Activated T-cell treated with anti-CD3 and anti-CD28 coated beads, Interleukin-2, amount 50 U/mL, for 24 hours (primary cell): ENCODE data around the gene NUP88.
"Not testable (repeated sequence)": the region's sequence is repeated elsewhere in the genome, so short reads cannot be mapped to it uniquely, and the experiment has no call there.

ENCODE experiments used
- DNase-seq: peaks from one replicate; pipeline ENCODE4 v3.0.0-alpha.2; 2020
- H3K27ac Mint-ChIP-seq: 2 replicates; pipeline ENCODE4 v1.8.0; 2020; ENCODE audit warnings: mild to moderate bottlenecking, mixed read lengths
- H3K27me3 Mint-ChIP-seq: 2 replicates; pipeline ENCODE4 v1.8.0; 2020; ENCODE audit warnings: mixed read lengths
- H3K36me3 Mint-ChIP-seq: 2 replicates; pipeline ENCODE4 v1.8.0; 2020; ENCODE audit warnings: low read depth, mixed read lengths
- H3K4me1 Mint-ChIP-seq: 2 replicates; pipeline ENCODE4 v1.8.0; 2020; ENCODE audit warnings: low read depth, mixed read lengths
- H3K4me3 Mint-ChIP-seq: 2 replicates; pipeline ENCODE4 v1.8.0; 2020; ENCODE audit warnings: mild to moderate bottlenecking, moderate library complexity, mixed read lengths
- H3K9me3 Mint-ChIP-seq: 2 replicates; pipeline ENCODE4 v1.8.0; 2020; ENCODE audit warnings: mixed read lengths

NUP88 gene

DNA sequence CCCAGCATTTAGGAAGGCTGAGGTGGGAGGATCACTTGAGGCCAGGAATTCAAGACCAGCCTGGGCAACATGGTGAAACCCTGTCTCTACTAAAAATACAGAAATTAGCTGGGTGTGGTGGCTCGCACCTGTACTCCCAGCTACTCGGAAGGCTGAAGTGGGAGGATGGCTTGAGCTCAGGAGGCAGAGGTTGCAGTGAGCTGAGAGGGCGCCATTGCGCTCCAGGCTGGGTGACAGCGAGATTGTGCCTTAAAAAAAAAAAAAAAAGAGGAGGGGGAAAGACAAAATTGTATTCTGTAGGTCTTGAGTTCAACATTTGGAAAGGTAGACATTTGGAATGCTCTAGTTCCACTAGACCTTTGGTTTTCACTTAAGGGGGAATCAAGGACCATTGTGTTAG, 11.8 kb upstream of the NUP88 start:
- H3K36me3 Mint-ChIP-seq = peaks cover 94% of the 10 kb centered on the region
- not testable (repeated sequence) for DNase-seq, H3K4me3 Mint-ChIP-seq, H3K9me3 Mint-ChIP-seq, H3K27me3 Mint-ChIP-seq
- peak overlapping the region; percentile 60 for H3K27ac Mint-ChIP-seq
- peaks cover 26% of the 10 kb centered on the region for H3K4me1 Mint-ChIP-seq

- H3K36me3 Mint-ChIP-seq = peaks cover 95% of the 10 kb centered on the region
- no peak overlapping the region for H3K4me3 Mint-ChIP-seq
- H3K4me1 Mint-ChIP-seq = peaks cover 23% of the 10 kb centered on the region
- no peaks in the 10 kb centered on the region for H3K9me3 Mint-ChIP-seq
- DNase-seq = no peak
- peak overlapping the region; percentile 60 for H3K27ac Mint-ChIP-seq
- no peaks in the 10 kb centered on the region for H3K27me3 Mint-ChIP-seq
Observed at GRCh38 chr17:5430413-5430999, 11.0 kb upstream of the NUP88 start.

DNA sequence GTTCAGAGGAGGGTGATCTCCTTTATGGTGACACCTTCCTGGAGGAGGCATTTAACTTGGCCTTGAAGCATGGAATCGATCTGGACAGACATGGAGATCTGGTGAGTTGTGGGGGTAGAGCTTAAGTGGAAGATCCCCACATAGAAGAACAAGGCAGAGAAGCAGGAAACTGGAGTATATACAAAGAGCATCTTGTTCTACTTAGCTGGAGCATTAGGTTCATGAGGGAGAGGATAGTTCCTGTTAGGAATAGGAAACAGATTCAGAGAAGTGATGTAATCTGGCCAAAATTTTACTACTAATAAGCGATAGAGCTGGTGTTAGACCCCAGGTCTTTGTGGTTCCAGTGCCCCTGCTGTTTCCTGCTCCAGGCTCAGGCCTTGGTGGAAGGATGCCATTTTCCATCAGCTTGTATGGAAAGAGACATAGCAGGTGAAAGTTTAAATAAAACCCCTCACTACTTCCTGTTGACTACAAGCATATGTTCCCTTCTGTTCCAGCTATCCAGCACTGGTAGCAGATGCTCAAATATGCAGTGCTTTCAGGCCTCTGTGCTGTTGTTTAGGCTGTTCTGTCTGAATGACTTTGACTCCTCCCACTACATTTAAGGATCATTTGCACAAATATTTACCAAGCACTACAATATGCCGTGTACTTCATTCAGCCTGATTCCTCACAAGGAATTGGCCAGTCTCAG, 9.9 kb upstream of the NUP88 start:
- no peak for DNase-seq
- H3K27ac Mint-ChIP-seq = peak overlapping the region; percentile 60
- no peaks in the 10 kb centered on the region for H3K9me3 Mint-ChIP-seq
- H3K4me1 Mint-ChIP-seq = peaks cover 17% of the 10 kb centered on the region
- H3K27me3 Mint-ChIP-seq = no peaks in the 10 kb centered on the region
- H3K4me3 Mint-ChIP-seq = no peak overlapping the region
- H3K36me3 Mint-ChIP-seq = peaks cover 96% of the 10 kb centered on the region

DNA sequence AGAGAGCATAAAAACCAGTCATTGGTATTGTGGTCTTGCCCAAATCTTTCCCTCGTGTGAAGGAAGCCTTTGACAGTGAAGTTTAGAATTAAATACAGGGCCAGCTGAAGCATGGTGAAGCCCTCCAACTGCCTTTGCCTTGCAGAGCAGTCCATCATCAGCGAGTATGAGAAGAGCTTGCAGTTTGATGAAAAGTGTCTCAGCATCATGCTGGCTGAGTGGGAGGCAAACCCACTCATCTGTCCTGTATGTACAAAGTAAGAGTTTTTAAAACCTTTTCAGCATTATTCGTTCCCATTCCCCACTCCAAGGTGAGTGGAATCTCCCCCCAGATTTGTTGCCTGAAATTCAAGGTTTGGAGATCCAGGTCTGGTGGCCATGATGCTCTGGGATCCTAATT, 6.4 kb upstream of the NUP88 start:
- Mint-ChIP-seq H3K4me3 (no peak overlapping the region), H3K27me3 (no peaks in the 10 kb centered on the region), H3K9me3 (no peaks in the 10 kb centered on the region), H3K36me3 (peaks cover 95% of the 10 kb centered on the region), H3K27ac (peak overlapping the region; percentile 69), H3K4me1 (peaks cover 29% of the 10 kb centered on the region)
- DNase-seq = no peak

GRCh38 chr17:5424909-5425308, 5.4 kb upstream of the NUP88 start:
- peak overlapping the region; percentile 33 for H3K27ac Mint-ChIP-seq

GRCh38 chr17:5422505-5422904, 3.0 kb upstream of the NUP88 start:
- H3K4me3 Mint-ChIP-seq = no peak overlapping the region
- peak overlapping the region; percentile 100 for H3K27ac Mint-ChIP-seq
- no peak for DNase-seq

More at GRCh38 chr17:5424909-5425308, 5.4 kb upstream of the NUP88 start:
- peaks cover 95% of the 10 kb centered on the region for H3K36me3 Mint-ChIP-seq
- DNase-seq = no peak
- no peaks in the 10 kb centered on the region for H3K9me3 Mint-ChIP-seq
- H3K4me1 Mint-ChIP-seq = peaks cover 29% of the 10 kb centered on the region
- H3K27me3 Mint-ChIP-seq = no peaks in the 10 kb centered on the region
- no peak overlapping the region for H3K4me3 Mint-ChIP-seq

DNA sequence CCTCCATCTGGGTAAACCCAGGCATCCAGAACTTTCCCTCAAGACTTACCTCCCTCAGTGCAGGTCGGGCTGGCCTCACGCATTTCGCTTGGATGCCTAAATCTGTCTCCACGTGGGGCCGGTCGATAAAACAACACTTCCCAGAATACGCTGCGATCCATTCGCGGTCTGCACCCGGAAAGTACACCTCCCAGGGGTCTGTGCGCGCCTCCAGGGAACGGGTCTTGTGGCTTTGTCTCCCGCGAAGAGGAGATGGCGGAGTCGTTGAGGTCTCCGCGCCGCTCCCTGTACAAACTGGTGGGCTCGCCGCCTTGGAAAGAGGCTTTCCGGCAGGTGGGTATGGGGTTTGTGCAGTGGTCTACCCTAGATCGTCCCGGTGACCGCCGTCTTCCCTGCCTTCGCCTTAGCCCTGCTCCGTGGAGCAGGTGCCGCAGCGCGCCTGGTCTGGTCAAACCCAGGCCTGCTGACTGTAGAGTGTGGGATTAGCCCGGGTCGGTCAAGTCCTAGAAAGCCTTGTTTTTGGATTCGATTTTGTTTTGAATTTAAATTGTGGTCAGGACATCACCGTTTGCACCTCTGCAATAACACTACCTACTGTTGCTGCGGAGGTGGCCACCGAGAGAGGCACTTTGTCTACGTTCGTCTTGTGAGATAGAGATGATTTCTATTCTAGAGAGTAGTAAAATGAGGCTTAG, 644 bp upstream of the NUP88 start, which contains the start of gene RPAIN:
Gene RPAIN, plus strand, starts transcription at position 224 of the 695 bp plus-strand sequence. Its CDS starts 29 bp downstream, at position 253.
- Mint-ChIP-seq H3K4me3 (peak within 1 kb of the TSS; percentile 100), H3K9me3 (no peaks in the 10 kb centered on the region), H3K36me3 (peaks cover 95% of the 10 kb centered on the region), H3K27me3 (no peaks in the 10 kb centered on the region), H3K27ac (peak within 1 kb of the TSS; percentile 100), H3K4me1 (peaks cover 49% of the 10 kb centered on the region)
- DNase-seq = peak; percentile 95

More at GRCh38 chr17:5422505-5422904, 3.0 kb upstream of the NUP88 start:
- Mint-ChIP-seq H3K36me3 (peaks cover 92% of the 10 kb centered on the region), H3K4me1 (peaks cover 37% of the 10 kb centered on the region), H3K9me3 (no peaks in the 10 kb centered on the region), H3K27me3 (no peaks in the 10 kb centered on the region)

DNA sequence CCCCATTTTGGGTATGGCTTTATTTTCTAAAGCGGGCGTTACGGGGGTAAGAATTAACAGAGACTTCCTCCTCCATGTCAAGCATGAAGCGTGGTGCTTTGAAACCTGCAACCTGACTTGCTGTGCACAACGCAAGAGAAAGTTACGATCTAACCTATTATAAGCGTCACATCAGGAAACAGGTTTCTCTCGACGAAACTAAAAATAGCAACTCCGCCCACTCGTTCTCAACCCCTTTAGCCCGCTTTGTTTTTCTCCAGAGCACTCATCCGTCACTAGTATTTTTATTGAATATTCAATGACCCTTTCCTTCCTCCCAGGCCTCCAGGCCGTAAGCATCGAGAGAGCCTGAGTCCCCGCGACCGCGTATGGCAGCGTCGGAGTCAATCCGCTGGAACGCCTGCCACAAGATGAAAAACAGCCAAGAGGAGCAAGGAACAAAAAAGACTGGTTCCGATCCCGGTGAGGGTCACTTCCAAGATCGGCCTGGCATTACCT, 555 bp downstream of the NUP88 start:
- Mint-ChIP-seq H3K9me3 (no peaks in the 10 kb centered on the region), H3K27me3 (no peaks in the 10 kb centered on the region), H3K4me3 (peak overlapping the region; percentile 100), H3K27ac (peak overlapping the region; percentile 100), H3K4me1 (peaks cover 56% of the 10 kb centered on the region), H3K36me3 (peaks cover 94% of the 10 kb centered on the region)
- DNase-seq = no peak

DNA sequence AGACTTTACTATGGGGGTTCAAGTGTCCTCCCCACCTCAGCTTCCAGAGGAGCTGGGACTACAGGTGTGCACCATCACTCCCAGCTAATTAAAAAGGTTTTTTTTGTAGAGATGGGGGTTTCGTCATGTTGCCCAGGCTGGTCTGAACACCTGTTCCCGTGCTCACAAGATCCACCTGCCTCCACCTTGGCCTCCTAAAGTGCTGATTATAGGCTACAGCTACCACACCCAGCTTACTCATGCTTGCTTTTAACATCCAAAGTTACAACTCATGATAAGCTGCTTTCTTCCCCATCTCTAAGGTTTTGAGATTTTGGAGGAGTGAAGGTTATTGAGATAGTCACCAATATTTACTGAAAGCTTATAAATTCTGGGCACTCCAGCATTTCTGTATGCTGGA, 2.6 kb downstream of the NUP88 start:
- peaks cover 64% of the 10 kb centered on the region for H3K4me1 Mint-ChIP-seq
- H3K27me3 Mint-ChIP-seq = no peaks in the 10 kb centered on the region
- peak overlapping the region; percentile 86 for H3K27ac Mint-ChIP-seq
- DNase-seq = no peak
- H3K9me3 Mint-ChIP-seq = no peaks in the 10 kb centered on the region
- peaks cover 95% of the 10 kb centered on the region for H3K36me3 Mint-ChIP-seq
- peak overlapping the region; percentile 100 for H3K4me3 Mint-ChIP-seq

- Mint-ChIP-seq H3K36me3 (peaks cover 92% of the 10 kb centered on the region), H3K9me3 (no peaks in the 10 kb centered on the region), H3K4me3 (no peak overlapping the region), H3K27ac (peak overlapping the region; percentile 80), H3K4me1 (peaks cover 65% of the 10 kb centered on the region), H3K27me3 (no peaks in the 10 kb centered on the region)
- DNase-seq = no peak
Observed at GRCh38 chr17:5413682-5414081, 5.8 kb downstream of the NUP88 start.

DNA sequence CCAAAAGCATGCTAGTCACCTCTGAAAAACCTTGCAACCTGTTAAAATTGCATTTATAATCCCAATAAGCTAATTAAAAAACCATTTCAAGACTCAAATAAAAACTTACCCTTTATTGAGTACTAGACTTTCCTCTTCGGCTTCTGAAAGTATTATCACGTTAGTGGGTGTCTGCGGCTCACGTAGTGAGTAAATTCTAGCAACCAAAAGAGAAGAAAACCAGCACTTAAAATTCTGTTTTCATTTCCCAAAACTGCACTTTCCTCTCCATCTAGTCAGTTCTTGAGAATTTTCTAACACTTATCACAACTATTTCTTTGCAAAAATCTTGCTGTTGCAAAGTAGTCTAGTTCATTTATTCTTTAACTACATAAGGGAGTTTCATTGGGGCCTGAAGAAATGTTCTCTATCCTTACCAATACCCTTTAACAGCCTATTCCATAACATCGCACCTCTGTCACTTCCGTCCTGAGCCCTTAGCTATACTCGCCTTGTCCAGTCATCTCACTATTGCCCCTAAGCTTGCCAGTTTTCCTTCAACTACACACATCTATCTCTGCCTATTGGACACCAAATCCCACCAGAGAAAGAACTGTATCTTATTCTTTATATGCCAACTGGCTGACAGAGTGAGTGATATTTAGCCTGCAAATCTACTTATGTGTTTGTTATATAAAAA, 8.7 kb downstream of the NUP88 start:
- peaks cover 48% of the 10 kb centered on the region for H3K4me1 Mint-ChIP-seq
- H3K27me3 Mint-ChIP-seq = no peaks in the 10 kb centered on the region
- peaks cover 64% of the 10 kb centered on the region for H3K36me3 Mint-ChIP-seq
- no peak for DNase-seq
- no peak overlapping the region for H3K4me3 Mint-ChIP-seq
- peak overlapping the region; percentile 86 for H3K27ac Mint-ChIP-seq
- H3K9me3 Mint-ChIP-seq = no peaks in the 10 kb centered on the region

DNA sequence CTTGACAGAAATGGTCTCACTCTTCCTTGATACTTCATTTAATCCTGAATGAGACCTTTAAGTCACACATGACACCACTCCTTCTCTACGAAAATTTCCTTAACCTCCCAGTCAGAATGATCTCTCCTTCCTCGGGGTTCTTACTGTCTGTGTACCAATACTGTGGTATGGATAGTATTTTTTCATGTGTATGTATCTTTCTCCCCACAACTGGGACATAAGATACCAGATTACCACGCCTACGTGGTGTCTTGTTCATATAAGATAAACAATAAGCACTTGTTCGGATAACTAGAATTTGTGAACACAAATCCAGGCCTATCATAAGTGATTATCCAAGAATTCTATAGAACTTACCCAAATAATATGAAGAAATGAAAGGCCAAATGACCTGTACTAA, 11.3 kb downstream of the NUP88 start:
- H3K9me3 Mint-ChIP-seq = no peaks in the 10 kb centered on the region
- H3K4me1 Mint-ChIP-seq = peaks cover 37% of the 10 kb centered on the region
- no peak overlapping the region for H3K4me3 Mint-ChIP-seq
- no peak for DNase-seq
- no peaks in the 10 kb centered on the region for H3K27me3 Mint-ChIP-seq
- H3K27ac Mint-ChIP-seq = no peak overlapping the region
- peaks cover 41% of the 10 kb centered on the region for H3K36me3 Mint-ChIP-seq

DNA sequence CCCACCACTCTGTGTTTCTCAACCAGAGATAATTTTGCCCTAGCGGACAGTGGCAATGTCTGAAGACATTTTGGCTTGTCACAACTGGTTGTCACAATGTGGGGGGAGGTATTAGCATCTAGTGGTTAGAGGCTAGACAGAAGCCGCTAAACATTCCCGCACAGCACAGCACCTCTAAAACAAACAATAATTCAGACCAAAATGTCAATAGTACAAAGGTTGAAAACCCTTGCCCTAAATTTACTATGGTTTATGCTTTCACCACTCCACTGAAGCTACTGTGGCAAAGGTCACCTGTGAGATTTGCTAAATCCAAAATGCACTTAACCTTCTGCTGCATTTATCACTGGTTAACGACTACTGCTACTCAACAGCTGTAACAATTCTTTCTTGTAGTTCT, 14.1 kb downstream of the NUP88 start:
- Mint-ChIP-seq H3K4me3 (no peak overlapping the region), H3K27ac (no peak overlapping the region)
- DNase-seq = no peak

DNA sequence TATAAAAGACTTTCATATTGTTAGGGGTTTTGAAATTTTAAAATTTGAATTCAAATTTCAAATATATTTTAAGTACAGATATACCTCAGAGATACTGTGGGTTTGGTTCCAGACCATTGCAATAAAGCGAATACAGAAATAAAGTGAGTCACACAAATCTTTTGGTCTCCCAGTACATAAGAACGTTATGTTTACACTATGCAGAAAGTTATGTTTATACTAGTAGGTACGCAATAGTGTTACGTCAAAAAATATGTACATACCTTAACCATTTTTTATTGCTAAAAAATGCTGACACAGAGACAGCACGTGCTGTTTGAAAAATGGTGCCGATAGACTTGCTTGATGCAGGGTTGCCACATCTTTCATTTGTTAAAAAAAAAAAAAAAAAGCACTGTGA, 19.7 kb downstream of the NUP88 start:
- no peaks in the 10 kb centered on the region for H3K9me3 Mint-ChIP-seq
- H3K27me3 Mint-ChIP-seq = no peaks in the 10 kb centered on the region
- peaks cover 24% of the 10 kb centered on the region for H3K4me1 Mint-ChIP-seq
- DNase-seq = no peak
- no peak overlapping the region for H3K4me3 Mint-ChIP-seq
- H3K27ac Mint-ChIP-seq = no peak overlapping the region
- peaks cover 76% of the 10 kb centered on the region for H3K36me3 Mint-ChIP-seq

More for the DNA sequence above, 14.1 kb downstream of the NUP88 start:
- Mint-ChIP-seq H3K27me3 (no peaks in the 10 kb centered on the region), H3K4me1 (peaks cover 18% of the 10 kb centered on the region), H3K36me3 (peaks cover 34% of the 10 kb centered on the region), H3K9me3 (no peaks in the 10 kb centered on the region)
